GM23338 (cell line): ENCODE data around the gene TRAPPC3L. TPM values are rescaled to one million over a fixed set of nuclear protein-coding genes. Genes with fewer than 3 reads are reported as not detected.
A peak's percentile ranks its signal among the peaks of the same experiment; 100 is the strongest.

Source experiments
- ATAC-seq: fragments of 200-7000 bp; cut with Tn5 transposase; 3 replicates; pipeline ENCODE4 v1.9.1; 2020
- DNase-seq: peaks from one replicate; pipeline ENCODE4 v3.0.0-alpha.2; 2015; ENCODE audit warnings: low spot score
- H2AFZ ChIP-seq: fragments of 200-600 bp; sonication (generic); 2 replicates; pipeline ENCODE4 v1.8.0; 2016; ENCODE audit warnings: antibody characterized with exemption, mild to moderate bottlenecking, moderate library complexity
- H3F3A ChIP-seq: fragments of 200-600 bp; sonication (generic); replicated peaks from 2 replicates; pipeline ENCODE4 v1.8.0; 2017; ENCODE audit warnings: antibody characterized with exemption, mixed run types, low read depth
- H3K27ac ChIP-seq: fragments of 200-600 bp; sonication (generic); 2 replicates; pipeline ENCODE4 v1.6.1; 2016; ENCODE audit warnings: low read depth
- H3K27me3 ChIP-seq: fragments of 200-600 bp; sonication (generic); 2 replicates; pipeline ENCODE4 v1.8.0; 2016; ENCODE audit warnings: mild to moderate bottlenecking, mixed run types, moderate library complexity; ENCODE audit not compliant: insufficient read depth
- H3K36me3 ChIP-seq: fragments of 200-600 bp; sonication (generic); 2 replicates; pipeline ENCODE4 v1.8.0; 2016; ENCODE audit warnings: mild to moderate bottlenecking; ENCODE audit not compliant: insufficient read depth
- H3K4me1 ChIP-seq: fragments of 200-600 bp; sonication (generic); 2 replicates; pipeline ENCODE4 v1.8.0; 2016; ENCODE audit warnings: mild to moderate bottlenecking, moderate library complexity; ENCODE audit not compliant: insufficient read depth
- H3K4me2 ChIP-seq: fragments of 200-600 bp; sonication (generic); 2 replicates; pipeline ENCODE4 v1.7.1; 2017; ENCODE audit warnings: mixed run types
- H3K4me3 ChIP-seq: fragments of 200-600 bp; sonication (generic); 2 replicates; pipeline ENCODE4 v1.6.1; 2016; ENCODE audit warnings: mixed run types
- H3K79me2 ChIP-seq: fragments of 200-600 bp; sonication (generic); replicated peaks from 2 replicates; pipeline ENCODE4 v1.8.0; 2017; ENCODE audit warnings: mild to moderate bottlenecking; ENCODE audit not compliant: insufficient read depth
- H3K9me2 ChIP-seq: fragments of 200-600 bp; sonication (generic); 2 replicates; pipeline ENCODE4 v1.8.0; 2017; ENCODE audit not compliant: insufficient read depth
- H4K20me1 ChIP-seq: fragments of 200-600 bp; sonication (generic); replicated peaks from 2 replicates; pipeline ENCODE4 v1.8.0; 2017; ENCODE audit warnings: mild to moderate bottlenecking; ENCODE audit not compliant: insufficient read depth
- H3K27ac Mint-ChIP-seq: 2 replicates; pipeline ENCODE4 v1.8.0; 2020; ENCODE audit warnings: inconsistent platforms, mild to moderate bottlenecking, moderate library complexity, mixed read lengths
- H3K27me3 Mint-ChIP-seq: 3 replicates; pipeline ENCODE4 v1.8.0; 2022; ENCODE audit warnings: low read depth, mild to moderate bottlenecking, moderate library complexity, mixed read lengths, inconsistent platforms; ENCODE audit not compliant: insufficient read depth, poor library complexity
- H3K36me3 Mint-ChIP-seq: 3 replicates; pipeline ENCODE4 v1.8.0; 2021; ENCODE audit warnings: low read depth, mild to moderate bottlenecking, inconsistent platforms, moderate library complexity, mixed read lengths
- H3K4me1 Mint-ChIP-seq: 3 replicates; pipeline ENCODE4 v1.8.0; 2020; ENCODE audit warnings: mild to moderate bottlenecking, inconsistent platforms, mixed read lengths
- H3K4me3 Mint-ChIP-seq: 3 replicates; pipeline ENCODE4 v1.8.0; 2021; ENCODE audit warnings: moderate library complexity, mild to moderate bottlenecking, inconsistent platforms, mixed read lengths
- H3K9me3 Mint-ChIP-seq: 3 replicates; pipeline ENCODE4 v1.8.0; 2020; ENCODE audit warnings: moderate library complexity, mild to moderate bottlenecking, inconsistent platforms, mixed read lengths
- CTCF ChIP-seq, 2 experiments: fragments of 200-600 bp in 1 of 2; sonication (generic) in 1 of 2; conservative IDR thresholded peaks; 2 replicates each; pipeline versions ENCODE4 v1.5.1 to v1.6.1; 2016 to 2017; ENCODE audit warnings: antibody characterized with exemption in 2 of 2, low read depth in 2 of 2, mild to moderate bottlenecking in 2 of 2, moderate library complexity in 1 of 2
- ETS1 ChIP-seq: IDR thresholded peaks from 2 replicates; pipeline ENCODE4 v1.6.1; 2016; ENCODE audit warnings: antibody characterized with exemption
- EZH2phosphoT487 ChIP-seq: fragments of 200-600 bp; sonication (generic); IDR thresholded peaks from one replicate; pipeline ENCODE4 v1.8.1; 2018; ENCODE audit warnings: antibody characterized with exemption; ENCODE audit not compliant: unreplicated experiment
- JUNB ChIP-seq: IDR thresholded peaks from one replicate; pipeline ENCODE4 v1.6.1; 2016; ENCODE audit warnings: antibody characterized with exemption; ENCODE audit not compliant: unreplicated experiment
- NANOG ChIP-seq: IDR thresholded peaks from 2 replicates; pipeline ENCODE4 v1.6.1; 2016; ENCODE audit warnings: antibody characterized with exemption, borderline replicate concordance
- POLR2AphosphoS5 ChIP-seq: IDR thresholded peaks from 2 replicates; pipeline ENCODE4 v1.6.1; 2016; ENCODE audit warnings: antibody characterized with exemption, low read depth
- REST ChIP-seq: IDR thresholded peaks from one replicate; pipeline ENCODE4 v1.6.1; 2018; ENCODE audit warnings: antibody characterized with exemption; ENCODE audit not compliant: unreplicated experiment
- ZNF462 ChIP-seq: fragments of 250-450 bp; sonication (Bioruptor Pico); IDR thresholded peaks from 2 replicates; pipeline ENCODE4 v1.5.0; 2020; ENCODE audit warnings: mild to moderate bottlenecking, moderate library complexity
- polyA plus RNA-seq: library from polyadenylated mRNA; unstranded; fragments of >200 nt; fragmentation: Nextera tagmentation; extraction: Ambion mirVana; gene quantifications from 2 replicates; pipeline ENCODE4 v1.2.1, GENCODE V29; 2016
- total RNA-seq: library from RNA; depleted of rRNA; stranded (reverse); fragments of >200 nt; shearing (Covaris generic); gene quantifications from 2 replicates; pipeline ENCODE4 v1.2.3, GENCODE V29; 2014

TRAPPC3L gene
- total and polyA plus RNA-seq, 2 experiments from 2014 or later, result not detected

GRCh38 chr6:116500969-116501433 is 44.5 kb downstream of the TRAPPC3L start:
- Histone ChIP-seq H3K4me3 (no peak overlapping the region), H3K27ac (no peak overlapping the region), H3K79me2 (no peaks in the 10 kb centered on the region), H3F3A (no peaks in the 10 kb centered on the region), H3K9me2 (peaks cover 6% of the 10 kb centered on the region; the same call in 1 of the 2 replicates), H4K20me1 (no peaks in the 10 kb centered on the region), H2AFZ (peak overlapping the region; percentile 72; the same call in 1 of the 2 replicates), H3K27me3 (no peaks in the 10 kb centered on the region), H3K4me1 (no peaks in the 10 kb centered on the region; the same call in 1 of the 2 replicates), H3K4me2 (no peak overlapping the region), H3K36me3 (no peaks in the 10 kb centered on the region)
- peaks cover 5% of the 10 kb centered on the region; the same call in 1 of the 3 replicates for H3K9me3 Mint-ChIP-seq
- H3K36me3 Mint-ChIP-seq, result no peaks in the 10 kb centered on the region
- DNase-seq (peak; percentile 38), ATAC-seq (no peak)
- peaks cover 2% of the 10 kb centered on the region; the same call in 2 of the 3 replicates for H3K4me1 Mint-ChIP-seq
- H3K27me3 Mint-ChIP-seq, result peaks cover 7% of the 10 kb centered on the region
- no peak overlapping the region for H3K4me3 Mint-ChIP-seq
- no peak overlapping the region for H3K27ac Mint-ChIP-seq
- TF ChIP-seq NANOG (no peak), REST (no peak), EZH2phosphoT487 (no peak), ETS1 (no peak)

- H3F3A ChIP-seq, result no peaks in the 10 kb centered on the region
- H3K4me3 ChIP-seq, result no peak overlapping the region
- peaks cover 9% of the 10 kb centered on the region; the same call in 1 of the 2 replicates for H3K9me2 ChIP-seq
- H3K79me2 ChIP-seq, result no peaks in the 10 kb centered on the region
- H3K4me1 ChIP-seq, result no peaks in the 10 kb centered on the region; the same call in 1 of the 2 replicates
- Mint-ChIP-seq H3K27me3 (peaks cover 7% of the 10 kb centered on the region), H3K27ac (no peak overlapping the region), H3K36me3 (no peaks in the 10 kb centered on the region), H3K9me3 (peaks cover 3% of the 10 kb centered on the region; the same call in 1 of the 3 replicates), H3K4me1 (peaks cover 5% of the 10 kb centered on the region; the same call in 2 of the 3 replicates), H3K4me3 (no peak overlapping the region)
- ATAC-seq, result no peak
- H2AFZ ChIP-seq, result no peak overlapping the region
- DNase-seq, result no peak
- H3K36me3 ChIP-seq, result no peaks in the 10 kb centered on the region
- H4K20me1 ChIP-seq, result no peaks in the 10 kb centered on the region
- H3K27ac ChIP-seq, result no peak overlapping the region
- no peaks in the 10 kb centered on the region for H3K27me3 ChIP-seq
- H3K4me2 ChIP-seq, result no peak overlapping the region
- TF ChIP-seq ZNF462, result no peak
- TF ChIP-seq CTCF (conservative IDR thresholded peaks at IDR 0.05; ENCODE audit: low read depth in 2 of 2), result no peak
- TF ChIP-seq JUNB, result no peak
- no peak for TF ChIP-seq POLR2AphosphoS5
- TF ChIP-seq NANOG, result no peak
Observed at GRCh38 chr6:116497113-116497676, 48.3 kb downstream of the TRAPPC3L start.
